A172 (cell line): ENCODE data around the gene DBNDD2. TPM values are rescaled to one million over a fixed set of nuclear protein-coding genes. Genes with fewer than 3 reads are reported as not detected.

ENCODE experiments used
- DNase-seq: peaks from one replicate; pipeline ENCODE4 v3.0.0-alpha.2; 2015; ENCODE audit warnings: low spot score
- total RNA-seq: library from RNA; depleted of rRNA; stranded (reverse); fragments of >200 nt; shearing (Covaris generic); gene quantifications from 2 replicates; pipeline ENCODE4 v1.2.3, GENCODE V29; 2014; rRNA removed

The DBNDD2 gene
- total RNA-seq, 1 experiment from 2014 or later, result 1.7 TPM

GRCh38 chr20:45449528-45449927 is 41.4 kb downstream of the DBNDD2 start:
- DNase-seq, result no peak

- DNase-seq, result peak; percentile 30
Observed at GRCh38 chr20:45450097-45450818, 42.2 kb downstream of the DBNDD2 start.

DNA sequence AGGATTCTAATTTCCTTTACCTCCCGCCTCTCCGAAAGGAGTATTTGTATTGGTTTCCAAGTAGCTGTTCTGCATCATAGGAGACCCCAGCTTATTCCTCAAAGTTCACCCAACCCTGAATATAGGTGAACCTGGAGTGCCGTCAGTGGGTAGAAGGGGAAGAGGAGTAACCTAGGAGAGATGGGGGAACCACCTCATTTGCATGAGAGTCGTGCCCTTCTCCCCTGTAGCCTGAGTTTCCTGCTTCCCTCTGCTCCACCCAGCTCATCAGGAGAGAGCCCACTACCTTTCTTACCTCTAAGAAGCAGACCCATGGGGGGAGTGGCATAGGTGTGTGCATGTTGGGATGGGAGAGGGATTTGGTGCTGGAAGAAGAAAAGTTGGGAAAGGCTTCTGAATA is 44.1 kb downstream of the DBNDD2 start:
- no peak for DNase-seq

DNA sequence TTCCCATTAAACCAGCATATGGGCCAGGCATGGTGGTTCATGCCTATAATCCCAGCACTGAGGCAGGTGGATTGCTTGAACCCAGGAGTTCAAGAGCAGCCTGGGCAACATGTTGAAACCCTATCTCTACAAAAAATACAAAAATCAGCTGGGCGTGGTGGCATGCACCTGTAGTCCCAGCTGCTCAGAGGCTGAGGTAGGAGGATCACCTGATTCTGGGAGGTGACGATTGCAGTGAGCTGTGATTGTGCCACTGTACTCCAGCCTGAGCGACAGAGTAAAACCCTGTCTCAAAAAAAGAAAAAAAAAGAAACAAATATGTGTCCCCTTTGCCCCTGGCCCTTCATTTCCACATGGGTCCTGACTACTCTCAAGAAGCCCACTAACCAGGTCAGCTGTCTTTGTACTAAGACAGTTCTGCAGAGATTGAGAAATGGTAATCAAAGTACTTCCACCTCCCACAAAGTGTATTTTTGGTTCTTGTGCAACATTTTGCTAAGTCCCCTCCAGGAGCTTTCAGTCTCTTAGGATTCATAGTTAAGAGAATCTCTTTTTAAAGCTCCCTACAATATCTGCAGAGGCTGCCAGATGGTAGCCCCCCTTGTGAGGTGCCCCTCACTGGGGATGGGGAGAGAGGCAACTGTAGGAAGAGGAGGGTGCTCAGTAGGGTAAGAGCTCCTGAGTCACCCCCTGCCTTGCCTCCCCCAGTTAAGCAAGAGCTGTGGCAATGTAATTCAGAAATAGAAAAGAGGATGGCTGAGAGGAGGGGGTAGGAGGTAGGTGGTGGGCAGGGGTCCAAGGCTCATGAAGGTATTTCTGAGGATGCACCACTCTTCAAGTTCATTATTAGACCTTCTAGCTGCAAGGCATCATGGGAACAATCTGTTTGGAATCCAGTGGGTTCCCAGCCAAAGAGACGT is 44.9 kb downstream of the DBNDD2 start:
- DNase-seq, result no peak

- DNase-seq, result peak; percentile 13
Observed at GRCh38 chr20:45456632-45457031, 48.5 kb downstream of the DBNDD2 start.

DNA sequence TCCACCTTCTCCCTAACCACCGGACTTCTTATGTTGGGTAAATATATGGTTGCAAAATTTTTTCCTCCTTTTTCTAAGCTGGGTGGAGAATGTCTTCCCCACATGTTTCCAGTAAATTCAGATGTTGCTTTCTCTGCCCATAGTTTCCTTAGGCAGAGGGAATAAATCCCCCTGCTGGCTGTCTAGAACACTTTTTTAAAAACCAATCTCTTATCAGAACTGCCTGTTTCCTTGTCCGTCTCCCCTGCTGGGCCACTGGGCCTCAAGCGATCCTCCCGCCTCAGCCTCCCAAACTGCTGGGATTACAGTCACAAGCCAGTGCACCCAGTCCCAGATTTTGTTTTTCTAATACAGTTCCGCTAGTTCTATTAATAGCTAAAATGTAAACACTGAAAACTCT is 51.5 kb downstream of the DBNDD2 start:
- no peak for DNase-seq

Other genes with a start within 250 kb of the DBNDD2 start
- not detected in 2 replicates for gene PI3, start 233.4 kb upstream of the DBNDD2 start, total RNA-seq
- not detected in 2 replicates for gene SEMG1, start 201.3 kb upstream of the DBNDD2 start, total RNA-seq
- gene SEMG2, start 186.9 kb upstream of the DBNDD2 start, total RNA-seq, result not detected in 2 replicates
- gene SLPI, start 153.7 kb upstream of the DBNDD2 start, total RNA-seq, result 0.33 TPM in 1 of 2 replicates, not detected in the other
- gene RBPJL, start 101.4 kb upstream of the DBNDD2 start, total RNA-seq, result not detected in 2 replicates
- gene MATN4, start 100.0 kb upstream of the DBNDD2 start, total RNA-seq, result not detected in 2 replicates
- gene SDC4, start 59.9 kb upstream of the DBNDD2 start, total RNA-seq, result 42.4 and 43.9 TPM in 2 replicates
- 14.5 and 18.6 TPM in 2 replicates for gene SYS1, start 45.1 kb upstream of the DBNDD2 start, total RNA-seq
- gene TP53TG5, start 30.0 kb upstream of the DBNDD2 start, total RNA-seq, result not detected in 2 replicates
- gene PIGT, start 7.9 kb downstream of the DBNDD2 start, total RNA-seq, result 78.8 and 86.0 TPM in 2 replicates
- gene WFDC2, start 61.5 kb downstream of the DBNDD2 start, total RNA-seq, result not detected in 2 replicates
- not detected in 2 replicates for gene SPINT3, start 107.3 kb downstream of the DBNDD2 start, total RNA-seq
- not detected in 2 replicates for gene WFDC6, start 131.2 kb downstream of the DBNDD2 start, total RNA-seq
- not detected in 2 replicates for gene EPPIN, start 139.1 kb downstream of the DBNDD2 start, total RNA-seq
- not detected in 2 replicates for gene WFDC8, start 171.0 kb downstream of the DBNDD2 start, total RNA-seq
- gene WFDC10A, start 221.4 kb downstream of the DBNDD2 start, total RNA-seq, result not detected in 2 replicates
- not detected in 2 replicates for gene WFDC9, start 223.0 kb downstream of the DBNDD2 start, total RNA-seq